GM08714 (cell line): ENCODE measurements around the gene FHL3.

Source experiments
- H3K4me3 ChIP-seq: fragments of 200-500 bp; sonication (Bioruptor generic); 2 replicates; pipeline ENCODE4 v1.5.1; 2014; ENCODE audit warnings: mild to moderate bottlenecking, low read length, inconsistent platforms
- ZNF274 ChIP-seq: IDR thresholded peaks from 2 replicates; pipeline ENCODE4 v1.6.1; 2012; ENCODE audit warnings: mild to moderate bottlenecking, low read depth, low read length

FHL3 gene

DNA sequence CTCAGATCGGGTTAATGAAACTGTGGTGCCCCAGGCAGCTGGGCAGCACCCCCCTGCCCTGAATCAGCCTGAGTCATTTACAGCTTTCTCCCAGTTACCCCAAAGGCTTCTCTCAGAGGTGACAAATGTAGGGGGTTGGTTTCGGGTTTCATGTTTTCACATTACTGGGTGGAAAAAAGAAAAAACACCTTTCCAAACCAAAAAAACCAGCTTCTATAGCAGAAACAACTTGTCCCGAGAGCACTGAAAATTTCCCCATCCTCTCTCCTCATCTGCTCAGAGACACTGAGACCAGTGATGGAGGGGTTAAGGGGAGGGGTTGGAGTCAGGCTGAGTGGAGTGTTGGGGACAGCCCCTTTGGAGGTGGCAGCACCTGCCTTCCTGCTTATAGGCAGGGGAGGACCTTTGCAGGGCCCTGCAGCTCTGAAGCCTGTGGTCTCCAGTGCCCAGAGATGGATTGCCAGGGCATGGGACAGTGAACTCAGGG is 22.8 kb upstream of the FHL3 start:
- TF ChIP-seq ZNF274, result no peak
- H3K4me3 ChIP-seq, result no peak overlapping the region

DNA sequence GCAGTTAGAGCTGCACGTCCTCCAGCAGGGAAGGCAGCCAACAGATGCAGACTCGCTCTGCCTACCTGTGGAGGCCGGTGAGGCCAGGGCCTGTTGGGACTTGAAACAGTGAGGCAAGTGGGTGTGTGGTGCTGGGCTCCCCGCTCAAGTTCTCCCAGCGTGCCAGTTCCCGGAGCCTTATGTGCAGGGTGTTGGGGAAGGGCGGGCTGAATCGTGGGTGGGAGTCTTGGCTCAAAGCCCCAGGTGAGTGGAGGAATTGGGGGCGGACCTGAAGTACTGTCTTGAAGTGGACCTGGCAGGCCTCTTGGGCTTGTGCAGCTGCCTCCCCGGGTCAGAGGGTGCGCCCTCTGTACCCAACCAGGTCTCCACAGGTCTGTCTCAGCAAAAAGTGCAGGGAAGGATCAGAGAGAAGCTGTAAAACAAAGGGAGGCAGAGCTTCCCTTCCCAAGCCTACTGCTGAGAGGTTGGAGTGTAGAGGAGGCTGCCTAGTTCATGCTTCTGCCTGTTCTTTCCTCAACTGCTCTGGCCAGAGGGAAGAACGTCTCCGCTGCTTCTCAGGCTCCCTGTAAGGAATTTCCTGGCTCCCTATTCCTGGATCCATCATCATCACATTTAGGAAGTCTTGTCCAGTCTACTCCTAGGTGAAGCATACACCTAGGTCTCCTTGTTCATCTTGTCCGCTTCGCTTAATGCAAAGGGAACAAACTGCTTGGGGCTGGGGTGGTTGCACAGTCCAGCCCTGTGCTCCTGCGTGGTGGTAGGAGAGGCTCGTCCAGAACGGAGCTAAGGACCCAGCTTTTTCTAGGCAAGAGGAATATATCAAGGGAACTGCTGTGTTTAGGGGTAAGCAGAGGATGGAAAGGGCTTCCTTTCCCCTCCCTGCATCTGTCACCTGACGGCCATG is 22.1 kb upstream of the FHL3 start:
- H3K4me3 ChIP-seq, result no peak overlapping the region
- no peak for TF ChIP-seq ZNF274

DNA sequence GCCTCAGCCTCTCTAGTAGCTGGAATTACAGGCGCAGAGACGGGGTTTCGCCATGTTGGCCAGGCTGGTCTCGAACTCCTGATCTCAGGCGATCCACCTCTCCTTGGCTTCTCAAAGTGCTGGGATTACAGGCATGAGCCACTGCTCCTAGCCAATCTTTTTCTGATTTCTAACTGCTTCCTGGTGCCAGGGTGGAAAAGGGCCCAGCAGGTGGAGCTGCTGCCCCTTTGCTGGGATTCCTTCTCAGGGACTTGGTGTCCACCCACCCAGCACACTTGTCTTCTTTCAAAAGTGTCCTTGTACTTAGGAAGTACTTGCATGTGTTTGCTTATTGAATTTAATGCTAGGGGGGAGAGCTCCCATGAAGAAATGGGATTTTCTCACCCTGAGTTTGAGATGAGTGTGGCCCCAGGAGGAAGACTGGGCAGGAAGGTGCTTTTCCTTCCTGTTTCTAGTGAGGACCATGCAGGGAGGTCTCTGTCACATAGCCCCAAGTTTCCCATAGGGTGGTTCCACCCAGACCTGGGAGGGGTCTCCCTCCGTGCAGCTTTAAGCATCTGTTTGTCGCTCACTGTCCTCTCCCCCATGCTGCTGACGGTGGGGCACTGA is 21.4 kb upstream of the FHL3 start:
- H3K4me3 ChIP-seq, result no peak overlapping the region
- no peak for TF ChIP-seq ZNF274

DNA sequence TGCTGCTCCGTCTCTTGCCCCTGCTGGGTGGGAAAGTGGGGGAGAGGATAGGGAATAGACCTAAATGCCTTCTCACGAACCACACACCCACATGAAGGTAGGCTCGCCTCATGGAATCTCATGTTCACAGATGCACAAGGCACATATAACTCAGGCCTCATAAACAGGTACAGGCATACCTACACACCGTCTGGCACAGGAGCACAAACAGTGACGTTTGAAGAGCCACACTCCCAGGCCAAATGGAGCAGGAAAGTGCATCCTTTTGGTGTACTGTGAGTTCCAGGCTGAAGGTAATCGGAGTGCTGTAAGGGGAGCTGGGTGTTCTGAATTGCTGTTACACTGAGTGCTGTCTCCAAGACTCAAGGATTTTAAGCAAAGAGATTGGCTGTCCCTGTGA is 20.4 kb upstream of the FHL3 start:
- no peak for TF ChIP-seq ZNF274

DNA sequence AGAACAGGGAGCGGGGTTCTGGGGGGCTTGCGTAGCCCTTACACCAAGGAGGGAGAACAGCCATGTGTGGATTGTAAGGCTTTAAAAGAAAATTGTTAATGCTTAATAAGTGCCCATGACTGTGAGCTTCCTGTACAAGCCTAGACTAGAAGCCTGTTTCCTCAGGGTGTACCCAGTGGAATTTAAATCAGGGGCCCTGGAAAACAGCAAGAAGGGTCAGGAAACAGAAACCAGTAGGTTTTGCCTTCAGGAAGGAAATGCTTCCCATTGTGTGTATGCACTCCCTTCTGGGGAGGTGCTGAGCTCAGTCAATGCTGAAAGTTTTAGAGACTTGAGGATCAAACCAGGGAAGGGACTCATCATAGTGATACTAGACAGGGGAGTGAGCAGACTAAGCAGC is 19.9 kb upstream of the FHL3 start:
- no peak overlapping the region for H3K4me3 ChIP-seq
- no peak for TF ChIP-seq ZNF274

More for the DNA sequence above, 20.4 kb upstream of the FHL3 start:
- no peak overlapping the region for H3K4me3 ChIP-seq

DNA sequence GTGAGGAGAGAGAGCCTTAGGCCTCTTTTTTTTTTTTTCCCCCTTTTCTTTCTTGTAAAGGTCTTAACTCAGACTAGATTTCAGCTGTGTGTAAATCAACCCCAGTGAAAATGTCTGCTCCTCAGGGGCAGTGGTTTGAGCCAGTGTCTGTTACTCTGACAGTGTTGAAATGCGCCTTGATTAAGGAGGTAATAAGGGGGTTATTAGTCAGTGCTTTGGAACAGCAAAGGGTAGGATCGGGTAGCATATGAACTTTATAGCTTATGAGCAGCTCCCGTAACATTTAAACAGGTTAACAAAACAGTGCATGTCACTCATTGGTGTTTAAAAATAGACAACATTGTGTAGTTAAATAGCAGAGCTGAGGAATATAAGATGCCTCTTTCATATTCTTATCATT is 17.5 kb upstream of the FHL3 start:
- no peak overlapping the region for H3K4me3 ChIP-seq
- no peak for TF ChIP-seq ZNF274

DNA sequence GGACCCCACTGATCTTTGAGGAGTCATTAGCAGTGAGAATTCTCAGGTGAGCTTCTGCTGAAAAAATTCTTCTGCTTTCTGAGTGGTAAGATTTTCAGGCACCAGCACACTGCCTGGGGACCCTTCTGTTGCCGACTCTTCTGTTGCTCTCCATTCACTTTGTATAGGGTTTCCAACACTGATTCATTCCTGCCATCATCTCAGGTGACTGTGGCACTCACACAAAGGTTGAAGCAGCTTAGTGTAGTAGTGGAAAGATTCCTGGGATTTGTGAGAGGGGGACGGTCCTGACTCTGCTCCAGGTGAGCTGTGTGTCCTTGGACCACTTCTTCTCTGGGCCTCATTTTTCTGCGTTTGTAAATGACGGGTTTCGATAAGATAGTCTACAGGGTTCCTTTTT is 16.7 kb upstream of the FHL3 start:
- TF ChIP-seq ZNF274, result no peak
- no peak overlapping the region for H3K4me3 ChIP-seq

DNA sequence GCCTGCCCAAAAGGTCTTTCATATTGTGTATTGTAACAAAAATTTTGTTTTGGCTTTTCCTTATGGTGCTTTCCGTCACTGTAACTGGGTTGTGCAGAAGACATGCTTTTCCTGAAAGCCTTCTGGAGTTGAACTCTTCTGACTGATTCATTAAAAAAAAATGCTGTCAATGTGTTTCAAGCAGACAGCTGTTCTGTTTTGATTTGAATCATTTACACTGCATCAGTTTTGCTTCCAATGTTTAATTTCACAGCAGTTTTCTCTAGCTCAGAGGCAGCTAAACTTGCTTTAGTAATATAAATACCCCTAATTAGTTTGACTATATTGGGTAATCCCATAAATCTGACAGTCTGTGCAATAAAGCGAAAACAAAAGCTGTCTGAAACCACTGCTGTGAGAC is 15.1 kb upstream of the FHL3 start:
- H3K4me3 ChIP-seq, result no peak overlapping the region
- TF ChIP-seq ZNF274, result no peak

DNA sequence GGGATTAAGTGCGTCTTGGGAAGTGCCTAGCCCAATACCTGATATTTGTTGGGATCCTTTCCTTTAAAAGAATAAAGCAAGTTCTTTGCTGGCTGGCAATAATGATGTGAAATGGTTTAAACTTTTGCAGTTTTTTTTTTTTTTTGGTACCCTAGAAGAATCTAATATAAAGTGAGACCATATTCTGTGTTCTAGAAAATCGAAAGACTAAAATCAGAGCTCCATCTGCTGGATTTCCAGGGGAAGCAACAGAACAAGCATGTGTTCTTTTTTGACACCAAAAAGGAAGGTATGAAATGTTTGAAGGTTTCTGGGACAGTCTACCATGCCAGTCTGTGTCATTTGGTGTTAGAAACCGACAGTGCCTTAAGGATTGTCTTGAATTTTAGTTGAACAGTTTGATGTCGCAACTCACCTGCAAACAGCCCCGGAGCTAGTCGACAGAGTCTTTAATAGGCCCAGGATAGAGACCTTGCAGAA is 13.6 kb upstream of the FHL3 start:
- TF ChIP-seq ZNF274, result no peak
- H3K4me3 ChIP-seq, result no peak overlapping the region

DNA sequence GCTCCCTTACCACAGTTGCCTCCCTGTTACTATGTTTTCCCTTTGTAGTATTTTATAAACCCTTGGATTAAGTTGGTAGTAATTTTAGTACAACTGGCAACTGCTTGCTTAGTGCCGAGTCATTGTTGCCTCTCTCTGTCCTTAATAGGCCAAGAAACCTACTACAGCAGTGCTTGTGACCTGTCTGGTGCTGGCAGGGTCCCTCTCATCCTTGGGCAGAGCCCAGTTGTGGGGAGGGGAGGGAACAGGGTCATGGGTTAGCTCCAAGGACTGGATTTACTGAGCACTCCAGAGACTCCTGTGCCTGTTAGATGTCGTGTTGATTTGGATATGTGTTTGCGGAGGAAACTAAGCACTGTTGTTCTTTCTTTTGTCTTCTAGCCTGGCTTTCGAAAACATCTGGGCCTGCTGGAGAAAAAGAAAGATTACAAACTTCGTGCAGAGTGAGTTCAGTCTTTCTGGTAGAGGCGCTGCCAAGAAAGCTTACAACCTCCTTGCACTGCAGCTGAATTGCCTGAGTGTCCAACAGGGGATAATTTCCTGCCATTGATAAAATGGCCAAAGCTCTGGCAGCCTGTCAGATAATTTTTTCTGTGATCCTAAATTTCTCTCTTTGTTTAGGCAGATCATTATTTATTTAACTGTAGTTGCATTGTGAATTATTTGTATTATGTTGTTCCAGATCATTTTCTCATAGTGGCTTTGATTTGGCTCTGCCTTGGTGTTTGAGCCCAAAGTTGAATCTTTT is 10.8 kb upstream of the FHL3 start:
- TF ChIP-seq ZNF274, result no peak
- H3K4me3 ChIP-seq, result no peak overlapping the region

DNA sequence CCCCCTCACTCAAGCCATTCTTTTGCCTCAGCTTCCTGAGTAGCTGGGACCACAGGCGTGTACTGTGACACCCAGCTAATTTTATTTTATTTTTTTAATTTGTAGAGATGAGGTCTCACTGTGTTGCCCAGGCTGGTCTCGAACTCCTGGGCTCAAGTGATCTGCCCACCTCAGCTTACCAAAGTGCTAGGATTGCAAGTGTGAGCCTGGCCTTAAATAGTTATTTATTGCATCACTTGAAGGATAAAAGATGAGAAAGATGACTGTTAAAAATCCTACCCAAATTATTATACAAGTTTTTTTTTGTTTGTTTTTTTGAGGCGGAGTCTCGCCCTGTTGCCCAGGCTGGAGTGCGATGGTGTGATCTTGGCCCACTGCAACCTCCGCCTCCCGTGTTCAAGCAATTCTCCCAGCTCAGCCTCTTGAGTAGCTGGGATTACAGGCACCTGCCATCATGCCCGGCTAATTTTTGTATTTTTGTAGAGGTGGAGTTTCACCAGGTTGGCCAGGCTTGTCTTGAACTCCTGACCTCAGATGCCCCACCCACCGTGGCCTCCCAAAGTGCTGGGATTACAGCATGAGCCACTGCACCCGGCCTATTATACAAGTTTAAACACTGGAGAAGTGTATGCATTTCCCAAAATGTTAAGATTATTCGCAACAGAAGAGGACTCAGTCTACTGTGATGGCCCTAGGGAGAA is 9.6 kb upstream of the FHL3 start:
- H3K4me3 ChIP-seq, result no peak overlapping the region
- TF ChIP-seq ZNF274, result no peak

DNA sequence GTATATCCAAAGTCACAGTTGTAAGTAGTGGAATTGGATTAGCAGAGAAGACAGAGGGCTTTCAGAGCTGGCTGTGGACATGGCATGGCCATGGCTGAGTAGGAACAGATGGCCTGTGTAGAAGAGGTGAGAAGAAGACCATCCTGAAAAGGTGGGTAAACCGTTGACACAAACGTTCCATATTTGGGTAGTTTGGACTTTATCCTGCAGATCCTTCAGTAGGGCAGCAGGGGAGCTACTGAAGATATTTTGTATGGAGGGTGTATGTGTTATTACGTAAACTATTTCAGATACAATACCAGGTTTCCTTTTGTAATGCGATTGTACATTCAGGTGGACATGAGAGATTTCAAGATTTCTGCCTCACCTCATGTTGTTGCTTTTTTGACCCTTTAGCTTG is 8.9 kb upstream of the FHL3 start:
- TF ChIP-seq ZNF274, result no peak
- H3K4me3 ChIP-seq, result no peak overlapping the region

DNA sequence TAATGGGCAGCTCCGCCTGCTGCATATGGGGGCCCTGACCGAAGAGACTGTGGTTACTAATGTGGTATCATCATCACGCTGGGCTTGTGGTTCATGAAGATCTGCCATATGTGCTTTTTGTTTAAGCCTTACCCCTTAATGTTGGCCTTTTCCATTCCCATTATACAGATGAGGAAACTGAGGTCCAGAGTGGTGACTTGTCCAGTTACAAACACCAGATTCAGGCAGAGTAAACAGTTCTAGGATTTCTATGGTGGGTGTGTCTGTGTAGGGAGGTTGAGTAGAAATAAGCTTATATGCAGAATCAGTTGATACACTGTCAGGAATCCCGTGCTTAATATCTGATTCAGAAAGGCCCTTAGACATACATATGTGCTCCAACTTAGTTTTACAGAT is 7.9 kb upstream of the FHL3 start:
- TF ChIP-seq ZNF274, result no peak

DNA sequence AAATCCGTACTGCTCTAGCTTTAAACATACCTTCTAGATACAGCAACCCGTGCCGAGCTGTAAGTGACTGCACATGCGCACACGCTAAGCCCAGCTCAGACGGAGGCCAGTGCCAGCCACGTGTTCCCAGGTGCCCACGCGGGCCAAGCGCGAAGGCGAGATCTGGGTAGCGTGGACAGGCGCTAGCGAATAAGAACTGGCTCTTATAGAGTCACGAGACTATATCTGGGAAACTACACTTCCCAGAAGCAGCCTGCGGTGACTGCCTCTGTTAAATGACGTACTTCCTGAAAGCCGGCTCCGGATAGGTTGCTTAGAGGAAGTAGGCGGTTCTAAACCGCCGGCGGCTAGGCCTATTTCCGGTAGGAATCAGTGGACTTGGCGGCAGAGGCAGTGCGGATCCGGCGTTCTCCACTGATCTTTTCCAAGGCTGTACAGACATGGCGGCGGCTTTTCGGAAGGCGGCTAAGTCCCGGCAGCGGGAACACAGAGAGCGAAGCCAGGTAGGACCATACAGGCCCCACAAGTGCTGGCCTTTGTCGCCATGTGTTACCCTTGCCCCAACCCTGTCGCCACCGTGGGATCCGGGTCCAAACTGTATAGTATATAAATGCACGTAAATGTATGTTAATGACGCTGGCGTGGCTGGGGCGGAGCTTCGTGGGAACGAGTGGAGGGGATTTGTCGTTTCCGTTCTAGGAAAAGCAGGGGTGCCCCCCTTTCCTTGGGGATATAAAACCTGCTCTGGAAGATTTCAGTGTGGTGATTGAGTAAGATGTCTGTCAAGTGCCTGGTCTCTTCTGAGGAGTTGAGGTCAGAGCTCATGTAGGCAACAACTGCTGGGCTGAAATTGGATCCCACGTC is 7.3 kb upstream of the FHL3 start, which contains the start of gene UTP11:
UTP11 (plus strand) TSS at position 372 of the 864 bp plus-strand sequence; CDS start at position 441, 69 bp downstream.
- H3K4me3 ChIP-seq, result peak within 1 kb of the TSS; percentile 90
- no peak for TF ChIP-seq ZNF274

More for the DNA sequence above, 7.9 kb upstream of the FHL3 start:
- H3K4me3 ChIP-seq, result peak overlapping the region; percentile 90
